Urothelium cell line (cell line): ENCODE data around the gene ERCC2.
"Not testable (repeated sequence)": the region's sequence is repeated elsewhere in the genome, so short reads cannot be mapped to it uniquely, and the experiment has no call there.

Source experiments
- DNase-seq: peaks from one replicate; pipeline ENCODE4 v3.0.0; 2011; ENCODE audit warnings: low spot score, mixed read lengths
- FAIRE-seq: peaks from 2 replicates; lab custom pipeline; 2011; peaks lifted over from hg19 to GRCh38; lab: Jason Lieb, UNC

The ERCC2 gene

DNA sequence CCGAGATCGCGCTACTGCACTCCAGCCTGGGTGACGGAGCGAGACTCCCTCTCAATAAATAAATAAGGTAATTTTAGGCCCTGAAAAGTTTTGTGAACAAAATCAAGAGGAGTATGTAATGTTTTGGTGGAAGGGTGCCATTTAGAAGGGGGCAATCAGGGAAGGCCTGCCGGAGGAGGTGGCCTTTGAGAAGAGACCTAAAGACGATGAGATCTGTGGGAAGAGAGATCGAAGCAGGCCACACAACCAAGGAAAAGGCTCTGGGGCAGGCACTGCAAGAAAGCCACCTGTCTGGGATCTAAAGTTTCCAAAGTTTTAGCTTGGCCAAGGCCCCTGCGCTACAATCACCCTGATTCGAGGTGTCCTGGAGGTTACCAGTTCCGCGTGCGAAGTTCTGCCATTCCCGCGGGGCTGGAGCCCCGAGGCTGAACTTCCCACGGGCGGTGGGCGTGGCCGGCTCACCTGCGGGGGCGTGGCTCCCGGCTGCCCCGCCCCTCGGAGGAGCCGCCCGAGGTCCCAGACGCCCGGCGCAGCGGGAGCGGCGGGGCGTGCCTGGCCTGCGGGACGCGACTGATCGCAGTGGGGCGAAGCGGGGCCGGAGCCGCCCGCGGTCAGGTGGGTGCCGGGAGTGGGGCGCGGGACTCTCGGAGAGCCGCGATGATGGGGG, 30.0 kb downstream of the ERCC2 start, which contains the start of gene KLC3:
Gene KLC3, plus strand, starts transcription at position 519 of the 667 bp plus-strand sequence. CDS start 4,792 bp downstream, outside the sequence.
- no peak for FAIRE-seq
- peak; percentile 81 for DNase-seq

DNA sequence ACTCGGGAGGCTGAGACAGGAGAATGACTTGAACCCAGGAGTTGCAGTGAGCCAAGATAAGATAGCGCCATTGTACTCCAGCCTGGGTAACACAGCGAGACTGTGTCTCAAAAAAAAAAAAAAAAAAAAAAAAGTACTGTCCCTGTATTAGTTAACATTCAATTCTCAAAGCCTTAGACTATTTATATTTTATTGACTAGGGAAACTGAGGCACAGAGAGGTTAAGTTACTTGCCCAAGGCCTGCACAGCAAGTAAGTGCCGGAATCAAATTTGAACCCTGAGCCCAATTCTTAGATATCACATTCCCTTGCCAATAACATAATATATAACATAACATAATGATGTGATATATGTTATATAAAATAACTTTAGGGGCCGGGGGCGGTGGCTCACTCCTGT, 30.7 kb downstream of the ERCC2 start:
- FAIRE-seq = no peak
- no peak for DNase-seq

DNA sequence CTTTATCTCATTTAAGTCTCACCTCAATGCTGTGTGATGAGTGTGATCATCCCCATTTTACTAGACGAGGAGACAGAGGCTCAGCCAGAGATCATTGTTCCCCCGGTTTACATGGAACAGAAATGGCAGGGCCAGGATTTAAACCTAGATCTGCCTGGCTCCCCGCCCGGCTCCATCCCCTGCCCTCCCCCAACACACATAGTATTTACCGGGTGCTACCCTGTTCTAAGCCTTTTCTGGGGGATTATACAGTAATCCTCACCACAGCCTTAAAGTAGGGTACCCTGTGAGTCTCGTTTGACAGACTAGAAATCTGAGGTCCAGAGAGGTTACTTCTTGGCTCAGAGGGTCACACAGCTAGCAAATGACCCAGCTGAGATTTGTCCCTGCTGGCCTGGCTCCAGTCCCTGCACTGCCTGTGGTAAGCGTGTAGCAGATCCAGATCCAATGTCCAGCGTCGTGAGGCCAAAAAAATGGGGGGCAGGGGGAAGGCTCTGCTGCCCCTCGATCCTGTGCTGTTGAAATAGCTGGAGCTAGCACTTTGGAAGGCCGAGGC, 33.6 kb downstream of the ERCC2 start:
- no peak for DNase-seq
- FAIRE-seq = no peak

DNA sequence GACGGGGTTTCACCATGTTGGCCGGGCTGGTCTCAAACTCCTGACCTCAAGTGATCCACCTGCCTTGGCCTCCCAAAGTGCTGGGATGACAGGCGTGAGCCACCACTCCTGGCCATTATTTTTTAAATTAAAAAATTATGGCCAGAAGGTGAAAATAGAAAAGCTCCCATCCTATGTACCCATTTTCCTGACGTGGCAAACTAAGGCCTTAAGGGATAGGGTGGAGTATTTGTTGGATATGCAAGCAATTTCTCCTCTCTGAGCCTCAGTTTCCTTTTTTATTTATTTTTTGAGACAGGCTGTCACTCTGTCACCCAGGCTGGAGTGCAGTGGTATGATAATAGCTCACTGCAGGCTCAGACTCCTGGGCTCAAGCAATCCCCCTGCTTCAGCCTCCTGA, 35.5 kb downstream of the ERCC2 start:
- DNase-seq, FAIRE-seq: not testable (repeated sequence)

DNA sequence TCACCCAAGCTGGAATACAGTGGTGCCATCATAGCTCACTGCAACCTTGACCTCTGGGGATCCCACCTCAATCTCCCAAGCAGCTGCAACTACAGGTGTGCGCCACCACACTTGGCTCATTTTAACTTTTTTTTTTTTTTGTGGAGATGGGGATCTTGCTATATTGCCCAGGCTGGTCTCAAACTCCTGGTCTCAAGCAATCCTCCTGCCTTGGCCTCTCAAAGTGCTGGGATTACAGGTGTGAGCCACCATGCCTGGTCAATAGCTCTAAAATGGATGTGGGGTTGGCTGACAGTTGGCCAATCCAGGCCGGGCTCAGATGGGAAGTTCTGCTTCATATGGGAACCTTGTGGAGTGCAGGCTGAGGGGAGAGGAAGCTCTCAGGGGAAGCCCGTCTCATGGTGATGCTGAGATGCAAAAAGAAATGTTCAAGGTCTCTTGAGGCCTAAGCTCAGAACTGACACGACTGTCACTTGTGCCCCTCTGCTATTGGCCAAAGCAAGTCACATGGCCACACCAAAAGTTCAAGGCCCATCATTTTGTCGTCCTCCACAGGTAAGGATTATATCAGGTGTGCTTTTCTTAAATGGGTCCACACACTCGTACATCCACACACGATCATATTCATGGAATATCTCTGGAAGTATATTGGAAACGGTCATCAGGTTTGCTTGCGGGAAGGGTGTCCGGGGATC, 36.6 kb downstream of the ERCC2 start:
- no peak for DNase-seq
- no peak for FAIRE-seq

DNA sequence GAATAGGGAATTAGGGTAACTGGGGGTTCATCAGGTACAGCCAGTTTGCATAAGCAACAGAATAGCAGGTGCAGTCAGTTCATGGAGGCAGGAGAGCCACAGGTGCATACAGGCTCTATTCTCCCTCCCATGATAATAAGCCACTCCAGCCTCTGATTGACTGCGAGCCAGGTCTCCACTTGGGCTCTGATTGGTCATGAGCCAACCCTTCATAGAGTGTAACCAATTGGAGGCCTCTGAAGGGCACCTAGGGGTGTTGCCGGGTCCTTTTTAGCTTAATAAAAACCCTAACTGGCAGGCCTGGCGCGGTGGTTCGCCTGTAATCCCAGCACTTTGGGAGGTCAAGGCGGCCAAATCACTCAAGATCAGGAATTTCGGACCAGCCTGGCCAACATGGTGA, 39.0 kb downstream of the ERCC2 start:
- DNase-seq (no peak), FAIRE-seq (no peak)

DNA sequence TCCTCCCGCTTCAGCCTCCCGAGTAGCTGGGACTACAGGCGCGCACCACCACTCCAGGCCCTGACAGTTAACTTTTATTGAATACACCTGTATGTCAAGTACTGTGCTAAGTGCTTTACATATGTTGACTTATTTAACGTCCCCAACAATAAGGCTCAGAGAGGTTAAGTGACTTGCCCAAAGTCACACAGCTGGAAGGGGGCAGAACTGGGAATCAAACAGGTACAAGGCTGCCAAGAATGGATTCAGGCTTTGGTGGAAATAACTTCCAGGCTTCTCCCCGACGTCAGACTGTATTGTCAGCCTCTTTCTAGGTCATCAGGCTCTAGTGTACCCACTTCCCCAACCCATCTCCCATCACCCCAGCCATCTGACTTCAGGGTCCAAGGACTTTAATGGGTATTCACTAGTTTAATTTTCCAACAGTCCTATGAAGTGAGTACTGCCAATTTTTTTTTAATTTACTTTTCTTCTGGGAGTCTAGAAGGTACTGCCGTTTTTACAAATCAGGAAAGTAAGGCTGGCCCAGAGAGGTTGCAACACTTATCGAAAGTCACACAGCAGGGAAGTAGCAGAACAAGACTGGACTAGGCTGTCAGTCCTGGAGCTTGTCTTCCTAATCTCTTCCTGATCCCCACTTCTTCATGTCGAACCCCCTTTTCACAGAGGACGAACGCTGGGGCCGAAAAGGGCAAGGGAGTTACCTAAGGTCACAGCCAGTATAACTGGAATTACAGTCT, 42.8 kb downstream of the ERCC2 start:
- FAIRE-seq = no peak
- DNase-seq = no peak

DNA sequence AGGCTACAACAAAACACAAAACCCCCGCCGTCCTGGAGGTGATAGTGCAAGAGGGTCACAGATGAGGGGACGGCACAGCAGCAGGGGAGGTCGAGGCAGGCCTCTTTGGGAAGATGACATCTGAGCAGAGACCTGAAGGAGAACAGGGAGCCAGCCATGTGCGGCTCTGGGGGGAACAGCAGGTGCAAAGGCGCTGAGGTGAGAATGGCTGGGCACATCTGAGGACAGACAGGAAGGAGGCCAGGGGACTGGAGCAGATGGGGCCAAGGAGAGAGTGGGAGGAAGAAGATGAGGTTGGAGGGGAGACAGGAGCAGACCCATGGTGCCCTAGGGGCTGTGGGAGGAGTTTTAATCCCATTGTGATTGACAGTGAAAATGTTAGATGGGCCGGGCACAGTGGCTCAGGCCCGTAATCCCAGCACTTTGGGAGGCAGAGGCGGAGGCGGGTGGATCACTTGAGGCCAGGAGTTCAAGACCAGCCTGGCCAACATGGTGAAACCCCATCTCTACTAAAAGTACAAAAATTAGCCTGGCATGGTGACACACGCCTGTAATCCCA, 45.9 kb downstream of the ERCC2 start:
- DNase-seq (no peak), FAIRE-seq (no peak)

DNA sequence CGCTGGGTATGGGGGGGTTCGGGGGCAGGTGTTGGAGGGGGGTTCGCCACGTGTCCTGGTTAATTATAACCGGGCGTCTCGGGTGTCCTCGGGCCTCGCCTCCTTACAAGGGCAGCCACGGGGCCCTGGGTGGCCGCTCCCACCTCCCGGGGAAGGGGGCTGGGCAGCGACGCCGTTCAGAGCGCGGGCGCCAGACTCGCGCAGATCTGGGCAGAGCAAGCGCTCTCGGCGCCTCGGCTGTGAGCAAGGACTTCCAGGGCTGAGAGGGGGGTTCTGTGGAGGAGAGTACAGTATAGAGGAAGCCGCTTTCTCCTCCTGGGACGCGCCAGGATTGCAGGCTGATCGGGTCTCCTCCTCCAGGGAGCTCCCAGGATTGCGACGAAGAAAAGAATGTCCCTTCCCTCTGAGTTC, 46.7 kb downstream of the ERCC2 start:
- DNase-seq (no peak), FAIRE-seq (no peak)

DNA sequence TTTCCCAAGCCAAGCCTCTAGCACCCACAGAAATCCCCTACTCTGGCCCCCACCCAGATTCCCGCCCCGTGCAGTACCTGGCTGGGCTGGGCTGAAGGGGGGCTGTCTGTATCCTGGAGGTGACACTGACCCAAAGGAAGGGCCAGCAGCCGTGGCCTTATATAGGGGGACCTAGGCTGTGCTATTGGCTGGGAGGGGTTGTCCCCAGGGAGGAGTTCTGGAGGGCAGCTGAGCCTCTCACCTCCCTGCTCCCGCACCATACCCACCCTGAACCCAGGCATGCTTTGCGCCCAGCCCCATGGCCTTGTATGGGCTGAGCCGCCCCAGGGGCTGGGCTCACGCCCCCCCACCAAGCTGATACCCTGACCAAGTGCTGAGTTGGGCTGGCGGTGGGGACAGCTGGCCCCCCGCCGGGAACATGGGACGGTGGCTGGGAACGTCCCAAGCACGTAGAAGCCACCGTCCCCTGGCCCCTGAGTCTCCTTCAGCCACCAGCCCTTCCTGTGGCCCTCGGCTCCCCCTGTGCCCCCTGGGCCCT, 47.6 kb downstream of the ERCC2 start, which contains the start of gene CKM:
Gene CKM, minus strand, starts transcription at position 132 of the 538 bp plus-strand sequence. CDS start 3,162 bp downstream, outside the sequence.
- FAIRE-seq (no peak), DNase-seq (no peak)

DNA sequence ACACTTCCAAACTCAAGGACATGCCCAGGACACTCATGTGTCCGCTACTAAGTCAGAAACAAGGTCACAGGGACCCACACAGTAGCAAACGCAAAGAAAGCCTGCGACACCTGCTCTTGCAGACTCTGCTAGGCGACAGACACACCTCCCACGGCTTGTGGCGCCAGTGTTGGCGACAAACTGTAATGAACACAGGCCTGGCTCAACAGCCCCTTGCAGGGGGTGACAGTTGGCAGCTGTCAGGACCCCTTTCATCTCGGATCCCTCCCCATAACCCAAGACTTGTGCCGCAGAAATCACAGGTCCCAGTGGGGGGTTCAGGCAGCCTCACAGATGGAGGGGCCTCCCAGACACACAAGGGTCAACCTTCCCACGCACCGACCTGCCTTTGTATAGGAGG, 48.1 kb downstream of the ERCC2 start:
- FAIRE-seq = no peak
- DNase-seq = no peak

DNA sequence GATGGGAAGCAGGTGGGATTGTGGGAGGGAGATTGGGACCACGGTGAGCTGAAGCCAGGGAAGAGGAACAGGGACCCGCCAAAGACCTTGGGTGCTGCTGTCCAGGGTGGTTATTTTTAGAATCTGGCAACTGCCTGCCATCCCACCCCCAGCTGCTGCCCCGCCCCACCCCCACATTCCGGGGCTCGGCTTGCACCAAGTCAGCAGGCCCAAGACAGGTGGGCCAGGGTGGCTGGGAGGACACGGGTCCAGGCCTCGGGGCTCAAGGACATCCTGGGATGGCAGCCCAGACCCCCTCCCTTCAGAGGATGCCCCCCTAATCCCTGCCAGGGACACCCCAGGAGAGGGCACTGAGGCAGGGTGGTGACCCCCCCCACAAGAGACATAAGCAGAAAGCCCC, 48.5 kb downstream of the ERCC2 start:
- DNase-seq (no peak), FAIRE-seq (no peak)

DNA sequence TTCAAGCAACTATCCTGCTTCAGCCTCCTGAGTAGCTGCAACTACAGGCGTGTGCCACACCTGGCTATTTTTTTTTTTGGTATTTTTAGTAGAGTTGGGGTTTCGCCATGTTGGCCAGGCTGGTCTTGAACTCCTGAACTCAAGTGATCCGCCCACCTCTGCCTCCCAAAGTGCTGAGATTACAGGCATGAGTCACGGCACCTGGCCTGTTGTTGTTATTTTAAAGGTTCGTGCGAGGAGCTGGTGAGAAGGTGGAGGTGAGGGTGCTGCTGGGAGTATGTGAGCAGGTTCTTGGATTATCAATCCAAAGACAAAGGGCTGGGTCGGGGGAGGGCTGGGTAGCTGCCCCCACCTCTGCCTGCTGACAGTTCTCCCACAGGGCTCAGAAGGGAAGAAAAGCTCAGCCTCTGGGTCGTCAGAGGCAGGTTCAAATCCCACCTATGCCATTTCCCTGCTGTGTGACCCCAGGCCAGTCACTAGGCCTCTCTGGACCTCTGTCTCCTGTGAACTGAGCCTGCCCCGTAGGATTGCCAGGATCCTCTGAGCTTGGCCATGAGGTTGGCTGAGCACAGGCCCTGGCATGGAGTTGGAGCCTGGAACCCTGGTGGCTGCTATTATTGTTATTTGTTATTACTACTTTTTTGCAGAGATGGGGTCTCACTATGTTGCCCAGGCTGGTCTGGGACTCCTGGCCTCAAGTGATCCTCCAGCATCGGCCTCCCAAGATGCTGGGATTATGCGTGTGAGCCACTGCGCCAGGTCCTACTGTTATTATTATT, 49.2 kb downstream of the ERCC2 start:
- FAIRE-seq (no peak), DNase-seq (no peak)

DNA sequence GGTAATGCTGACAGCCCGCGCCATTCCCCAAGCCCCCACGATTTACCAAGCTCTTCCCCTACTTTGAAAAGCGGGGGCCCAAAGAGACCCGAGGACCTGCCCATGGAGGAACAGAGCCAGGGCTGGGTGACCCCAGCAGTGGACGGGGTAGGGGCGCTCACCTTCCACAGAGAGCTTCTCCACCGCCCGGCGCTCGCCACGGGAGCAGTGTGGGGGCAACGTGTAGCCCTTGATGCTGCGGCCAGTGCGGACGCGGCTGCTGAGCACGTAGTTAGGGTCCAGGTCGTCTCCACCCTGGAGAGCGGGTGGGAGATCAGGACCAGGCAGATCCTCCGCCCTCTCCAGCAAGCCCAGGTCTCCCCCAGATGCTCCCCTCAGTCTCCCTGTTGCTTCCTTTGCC, 55.1 kb downstream of the ERCC2 start:
- DNase-seq = no peak
- FAIRE-seq = no peak

DNA sequence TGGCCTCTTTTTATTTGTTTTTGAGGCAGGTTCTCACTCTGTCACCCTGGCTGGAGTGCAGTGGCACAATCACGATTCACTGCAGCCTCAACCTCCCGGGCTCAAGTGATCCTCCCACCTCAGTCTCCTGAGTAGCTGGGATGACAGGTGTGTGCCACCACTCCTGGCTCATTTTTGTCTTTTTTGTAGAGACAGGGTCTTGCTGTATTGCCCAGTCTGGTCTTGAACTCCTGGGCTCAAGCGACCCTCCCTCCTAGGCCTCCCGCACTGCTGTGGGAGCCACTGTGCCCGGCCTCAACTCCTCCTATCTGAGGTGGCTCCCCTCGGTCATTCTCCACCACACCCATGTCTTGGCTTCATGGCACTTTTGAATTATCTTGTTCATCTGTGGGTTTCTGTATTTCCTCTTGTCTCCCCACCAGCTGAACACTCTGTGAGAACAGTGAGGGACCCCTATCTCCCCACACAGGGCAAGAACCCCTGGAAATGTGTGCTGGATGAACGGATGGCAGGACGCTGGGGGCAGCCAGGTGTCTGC, 55.6 kb downstream of the ERCC2 start:
- FAIRE-seq = no peak
- DNase-seq = no peak

DNA sequence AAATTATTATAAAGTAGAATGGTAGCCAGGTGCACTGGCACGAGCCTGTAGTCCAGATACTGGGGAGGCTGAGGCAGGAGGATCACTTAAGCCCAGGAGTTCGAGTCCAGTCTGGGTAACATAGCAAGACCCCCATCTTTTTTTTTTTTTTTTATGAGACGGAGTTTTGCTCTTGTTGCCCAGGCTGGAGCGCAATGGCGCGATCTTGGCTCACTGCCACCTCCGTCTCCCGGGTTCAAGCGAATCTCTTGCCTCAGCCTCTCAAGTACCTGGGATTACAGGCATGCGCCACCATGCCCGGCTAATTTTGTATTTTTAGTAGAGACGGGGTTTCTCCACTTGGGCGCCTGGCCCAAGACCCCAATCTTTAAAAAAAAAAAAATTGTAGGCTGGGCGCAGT, 58.1 kb downstream of the ERCC2 start:
- FAIRE-seq, DNase-seq: not testable (repeated sequence)

DNA sequence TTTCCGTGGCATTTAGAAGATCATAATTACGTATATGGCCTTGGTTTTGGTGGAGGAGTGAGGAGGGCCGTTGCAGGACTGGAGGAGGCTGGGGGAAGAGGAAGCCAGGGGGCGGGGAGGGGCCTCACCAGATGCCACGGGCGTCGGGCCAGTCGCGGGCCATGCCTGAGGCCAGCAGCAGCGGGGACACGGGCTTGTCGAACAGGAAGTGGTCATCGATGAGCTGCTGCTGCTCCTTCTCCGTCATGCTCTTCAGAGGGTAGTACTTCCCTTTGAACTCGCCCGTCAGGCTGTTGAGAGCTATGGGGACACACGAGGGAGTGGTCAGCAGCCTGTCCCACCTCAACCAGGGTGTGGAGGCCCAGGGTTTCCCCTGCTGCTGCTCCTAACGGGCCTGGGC, 58.8 kb downstream of the ERCC2 start:
- DNase-seq = no peak
- no peak for FAIRE-seq

DNA sequence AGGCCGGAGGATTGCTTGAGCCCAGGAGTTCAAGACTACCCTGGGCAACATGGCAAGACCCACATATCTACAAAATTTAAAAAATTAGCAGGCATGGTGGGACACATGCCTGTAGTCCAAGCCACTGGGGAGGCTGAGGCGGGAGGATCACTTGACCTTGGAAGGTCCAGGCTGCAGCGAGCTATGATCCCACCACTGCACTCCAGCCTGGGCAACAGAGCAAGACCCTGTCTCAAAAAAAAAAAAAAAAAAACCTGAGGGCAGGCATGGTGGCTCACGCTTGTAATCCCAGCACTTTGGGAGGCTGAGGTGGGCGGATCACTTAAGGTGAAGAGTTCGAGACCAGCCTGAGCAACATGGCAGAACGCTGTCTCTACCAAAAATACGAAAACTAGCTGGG, 61.1 kb downstream of the ERCC2 start:
- DNase-seq, FAIRE-seq: not testable (repeated sequence)

DNA sequence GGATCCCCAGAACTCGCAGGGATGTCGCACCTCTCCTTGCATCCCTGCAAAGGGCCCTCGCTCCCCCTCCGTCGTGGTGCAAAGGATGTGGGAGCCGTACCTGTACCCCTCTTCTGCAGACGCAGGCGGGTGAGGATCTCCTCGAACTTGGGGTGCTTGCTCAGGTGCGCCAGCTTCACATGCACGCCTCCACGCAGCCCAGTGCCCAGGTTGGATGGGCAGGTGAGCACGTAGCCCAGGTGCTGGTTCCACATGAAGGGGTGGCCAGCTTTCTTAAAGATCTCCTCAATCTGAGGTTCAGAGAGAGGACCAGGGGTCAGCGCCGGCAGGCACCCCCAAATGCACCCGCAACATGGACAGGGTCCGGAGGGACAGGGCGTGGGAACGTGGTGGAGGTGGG, 63.0 kb downstream of the ERCC2 start:
- FAIRE-seq = no peak
- DNase-seq = no peak
